Measurements from ENCODE around the gene EIF5.
A peak's percentile ranks its signal among the peaks of the same experiment; 100 is the strongest.
"Not testable (repeated sequence)": the region's sequence is repeated elsewhere in the genome, so short reads cannot be mapped to it uniquely, and the experiment has no call there.

Gene EIF5

DNA sequence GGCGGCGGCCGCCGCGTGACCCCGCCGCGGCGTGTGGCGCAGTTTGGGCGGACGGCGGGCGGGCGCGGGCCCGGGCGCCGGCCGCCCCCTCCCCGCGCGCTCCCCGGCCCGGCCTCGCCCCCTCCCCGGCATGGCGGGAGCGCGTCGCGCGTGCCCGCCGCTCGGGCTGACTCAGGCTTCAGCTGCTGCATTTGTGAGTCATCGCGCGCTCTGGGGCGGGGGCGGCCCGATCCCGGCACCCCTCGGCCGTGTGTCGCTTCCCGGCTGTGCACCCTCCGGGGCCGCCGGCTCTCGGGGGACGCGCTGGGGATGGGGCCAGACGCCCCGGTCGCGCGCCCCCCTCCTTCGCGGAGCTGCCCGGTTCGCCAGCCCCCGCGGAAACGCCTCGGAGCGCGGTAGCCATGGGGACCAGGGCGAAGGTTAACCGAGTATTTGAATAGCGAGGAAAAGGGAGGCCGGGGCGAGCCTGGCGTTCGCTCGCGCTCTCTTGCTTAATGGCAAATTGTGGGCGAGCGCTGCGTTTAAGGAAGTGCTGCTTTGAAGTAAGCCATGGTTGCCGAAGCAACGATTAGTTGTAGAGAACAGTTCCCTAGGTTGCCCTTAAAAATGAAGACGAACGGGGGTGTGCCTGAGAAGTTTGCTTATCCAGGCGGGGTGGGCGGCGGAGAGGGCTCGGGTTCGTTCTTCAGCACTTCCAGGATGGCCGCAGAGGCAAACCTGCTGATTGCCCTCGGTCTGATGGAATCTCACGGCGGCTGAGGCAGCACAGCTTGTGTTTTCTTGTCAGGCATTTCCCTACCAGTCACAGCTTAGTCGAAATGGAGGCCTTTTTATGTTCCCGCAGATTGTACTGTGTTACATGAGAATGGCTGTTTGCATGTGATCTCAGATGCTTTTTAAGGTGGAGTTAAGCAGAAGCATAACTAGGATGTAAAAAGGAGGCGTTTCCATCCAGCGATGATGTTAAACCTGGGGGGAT, 896 bp downstream of the EIF5 start:
- peak; percentile 45 to 74 for DNase-seq (ENCODE audit: low read depth in 1 of 2, low spot score in 1 of 2)

DNA sequence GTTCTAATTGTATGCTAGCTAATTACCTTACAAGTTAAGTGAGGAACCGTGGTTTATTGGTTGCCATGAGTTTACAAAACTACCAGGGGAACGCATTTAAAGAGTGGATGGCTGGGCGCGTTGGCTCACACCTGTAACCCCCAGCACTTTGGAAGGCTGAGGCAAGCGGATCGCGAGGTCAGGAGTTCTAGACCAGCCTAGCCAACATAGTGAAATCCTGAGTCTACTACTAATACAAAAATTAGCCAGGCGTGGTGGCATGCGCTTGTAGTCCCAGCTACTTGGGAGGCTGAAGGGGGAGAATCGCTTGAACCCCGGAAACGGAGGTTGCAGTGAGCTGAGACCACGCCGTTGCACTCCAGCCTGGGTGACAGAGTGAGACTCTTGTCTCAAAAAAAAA, 2.2 kb downstream of the EIF5 start:
- no peak for DNase-seq (ENCODE audit: low read depth in 1 of 2, low spot score in 1 of 2)

DNA sequence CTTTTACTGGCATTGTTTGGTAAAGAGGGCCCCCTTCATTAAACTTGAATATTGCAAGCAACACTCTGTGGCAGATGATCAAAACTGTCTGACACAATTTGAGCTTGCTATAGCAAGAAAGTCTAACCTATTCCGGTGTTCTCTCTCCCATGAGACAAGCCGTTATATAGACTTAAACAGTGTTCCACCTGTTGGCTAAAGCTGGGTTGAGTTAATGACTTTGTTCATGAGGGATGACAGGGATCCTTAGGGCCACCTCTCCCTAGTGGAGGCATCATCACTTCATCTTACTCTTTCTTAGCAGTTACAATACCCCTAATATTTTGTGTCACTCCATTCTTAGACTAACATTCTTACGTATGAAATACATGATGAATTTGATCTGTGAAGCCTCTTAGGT, 3.8 kb downstream of the EIF5 start:
- DNase-seq (ENCODE audit: low read depth in 1 of 2, low spot score in 1 of 2), result no peak

DNA sequence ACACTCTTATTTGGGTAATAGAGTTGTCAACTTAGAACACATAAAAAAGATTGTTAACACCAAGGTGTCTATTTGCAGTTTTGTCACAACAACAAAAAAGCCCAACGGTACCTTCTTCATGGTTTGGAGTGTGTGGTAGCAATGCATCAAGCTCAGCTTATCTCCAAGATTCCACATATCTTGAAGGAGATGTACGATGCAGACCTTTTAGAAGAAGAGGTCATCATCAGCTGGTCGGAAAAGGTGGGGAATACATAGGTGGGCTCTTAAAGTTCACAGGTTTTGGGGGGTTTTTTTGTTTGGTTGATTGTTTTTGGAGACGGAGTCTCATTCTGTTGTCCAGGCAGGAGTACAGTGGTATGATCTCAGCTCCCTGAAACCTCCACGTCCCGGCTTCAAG, 5.5 kb downstream of the EIF5 start:
- DNase-seq (ENCODE audit: low read depth in 1 of 2, low spot score in 1 of 2), result no peak

DNA sequence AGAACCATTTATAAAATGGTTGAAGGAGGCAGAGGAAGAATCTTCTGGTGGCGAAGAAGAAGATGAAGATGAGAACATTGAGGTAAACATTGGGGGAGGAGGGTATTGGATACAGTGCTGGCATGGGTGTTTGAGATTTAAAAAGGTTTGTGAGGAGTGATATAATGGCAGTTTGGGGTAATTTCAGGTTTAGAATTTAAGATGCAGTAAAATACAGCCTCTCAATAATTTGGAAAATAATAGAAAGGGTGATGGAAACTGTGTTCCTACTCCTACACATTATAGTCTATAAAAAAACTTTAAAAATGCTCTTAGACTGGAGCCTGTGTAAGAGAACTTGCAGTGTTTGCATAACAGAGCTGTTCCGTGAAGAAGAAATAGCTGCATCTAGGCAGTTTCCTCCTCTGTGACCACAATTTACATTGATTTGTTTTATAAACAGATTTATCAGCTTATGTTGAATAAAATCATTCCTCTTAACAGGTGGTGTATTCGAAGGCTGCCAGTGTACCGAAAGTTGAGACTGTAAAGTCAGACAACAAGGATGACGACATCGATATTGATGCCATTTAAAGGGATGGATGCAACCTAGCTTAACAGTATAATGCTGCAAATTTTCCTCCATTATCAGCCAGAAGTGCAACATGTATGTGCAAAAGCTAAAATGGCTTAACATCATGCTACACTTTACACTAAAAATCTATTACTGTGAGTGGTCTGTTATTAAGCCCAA, 6.6 kb downstream of the EIF5 start:
- DNase-seq (ENCODE audit: low read depth in 1 of 2, low spot score in 1 of 2), result no peak

DNA sequence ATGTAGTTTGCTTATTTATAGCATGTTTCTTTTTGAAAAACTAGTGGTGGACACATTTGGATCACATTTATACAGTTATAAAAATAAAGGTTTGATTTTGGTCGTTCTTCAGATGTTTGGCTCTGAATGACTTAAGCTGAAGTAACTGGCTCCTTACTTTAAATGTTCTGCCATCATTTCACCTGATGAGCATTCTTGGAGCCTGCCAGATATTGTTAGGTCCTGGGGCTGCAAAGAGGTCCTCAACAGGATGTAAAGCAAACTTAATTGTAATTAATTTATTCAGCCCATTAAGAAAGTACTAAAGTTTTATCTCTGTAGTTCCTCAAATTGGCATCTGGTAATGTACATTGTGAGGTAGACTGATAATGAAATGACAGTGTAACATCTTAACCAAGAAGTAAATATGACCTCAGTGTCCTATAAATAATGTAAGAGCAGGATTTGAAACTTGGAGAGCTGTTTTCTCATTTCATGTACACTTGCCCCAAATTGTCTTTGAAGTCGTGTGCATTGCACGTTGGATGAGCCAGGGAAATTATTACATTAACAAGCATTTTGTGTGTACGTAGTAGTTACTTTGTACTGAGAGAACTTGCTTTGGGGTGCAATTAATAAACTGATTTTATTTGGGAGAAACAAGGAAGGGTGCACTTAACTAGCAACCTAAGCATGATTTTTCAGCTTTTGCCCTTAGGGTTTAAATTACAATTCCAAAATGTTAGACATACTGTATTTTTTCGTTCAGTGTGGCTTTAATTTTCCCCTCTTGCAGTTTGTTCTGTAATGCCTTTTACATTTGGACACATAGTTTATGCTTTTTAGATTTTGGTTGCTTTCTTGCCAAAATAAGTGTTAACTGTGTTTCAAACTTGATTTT, 7.5 kb downstream of the EIF5 start:
- DNase-seq (ENCODE audit: low read depth in 1 of 2, low spot score in 1 of 2), result no peak

DNA sequence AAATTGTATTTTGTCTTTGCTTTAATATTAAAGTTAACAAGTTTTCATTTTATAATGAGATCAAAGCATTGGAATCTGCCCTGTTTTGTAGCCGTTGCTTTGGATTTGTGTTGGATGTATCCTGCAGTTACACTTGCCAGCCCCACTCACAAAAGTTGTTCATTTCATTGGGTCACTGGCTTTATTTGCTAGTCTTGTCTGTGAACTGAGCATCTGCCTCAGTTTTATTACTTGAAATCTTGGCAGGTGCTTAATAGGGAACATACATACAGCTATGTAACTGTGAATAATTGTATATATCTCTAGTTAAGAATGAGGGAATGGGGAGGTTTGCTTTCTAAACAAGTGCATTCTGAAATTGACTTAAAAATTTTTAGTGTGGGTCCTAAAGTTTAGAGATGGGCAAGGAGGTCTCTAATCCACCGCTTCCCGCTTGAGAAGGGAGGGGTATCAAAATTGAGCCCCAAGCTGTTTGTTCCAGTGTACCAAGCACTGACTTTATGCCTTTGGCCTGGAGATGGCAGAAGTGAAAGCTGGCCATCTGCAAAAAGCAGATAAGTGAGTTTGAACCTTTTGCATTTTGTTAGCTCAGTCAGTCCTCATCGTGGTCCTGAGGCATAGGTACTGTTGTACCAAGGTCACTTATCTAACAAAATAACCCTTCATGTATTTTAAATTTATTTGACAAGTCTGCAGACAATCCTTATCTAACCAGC, 9.3 kb downstream of the EIF5 start:
- DNase-seq (ENCODE audit: low read depth in 1 of 2, low spot score in 1 of 2), result no peak

DNA sequence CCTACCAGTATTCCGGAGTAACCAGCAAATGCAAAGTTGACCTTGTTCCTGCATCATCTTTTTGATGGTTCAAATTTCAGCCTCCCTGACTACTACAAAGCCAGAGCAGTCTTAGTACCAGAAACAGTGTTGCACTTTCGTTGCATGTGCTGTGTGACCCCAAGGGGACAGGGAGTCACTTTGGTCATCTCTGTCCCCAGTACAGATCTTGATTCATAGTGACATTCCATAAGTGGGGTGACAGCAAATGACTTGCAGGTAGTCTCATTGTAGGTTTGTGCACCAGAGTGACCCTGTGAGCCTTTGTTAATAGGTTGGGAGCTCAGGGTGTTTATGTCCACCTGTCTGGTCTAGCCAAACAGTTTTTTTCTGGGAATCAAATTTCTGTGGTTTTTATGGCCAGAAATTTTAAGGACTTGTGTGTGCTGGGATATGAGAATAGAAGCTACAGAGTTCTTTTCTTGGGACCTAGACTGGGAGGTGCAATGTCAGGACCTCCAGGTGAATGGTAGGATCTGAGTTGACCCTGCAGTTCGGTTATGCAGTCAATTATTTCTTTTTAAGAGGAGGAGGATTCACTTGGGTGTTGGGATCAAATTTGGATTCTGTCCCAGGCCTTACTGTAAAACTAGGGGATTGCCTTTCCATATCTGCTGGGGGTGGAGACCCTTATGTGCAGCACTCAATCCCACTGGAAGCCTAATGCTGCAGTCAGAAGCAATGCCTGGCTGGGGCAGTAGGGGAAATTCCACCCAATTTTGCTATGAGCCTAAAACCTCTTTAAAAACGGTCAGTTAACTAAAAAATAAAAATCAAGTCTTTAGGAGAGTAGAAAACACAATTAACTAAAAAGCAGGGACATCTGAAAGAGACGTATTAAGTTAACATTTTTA, 10.1 kb downstream of the EIF5 start:
- no peak for DNase-seq (ENCODE audit: low read depth in 1 of 2, low spot score in 1 of 2)

DNA sequence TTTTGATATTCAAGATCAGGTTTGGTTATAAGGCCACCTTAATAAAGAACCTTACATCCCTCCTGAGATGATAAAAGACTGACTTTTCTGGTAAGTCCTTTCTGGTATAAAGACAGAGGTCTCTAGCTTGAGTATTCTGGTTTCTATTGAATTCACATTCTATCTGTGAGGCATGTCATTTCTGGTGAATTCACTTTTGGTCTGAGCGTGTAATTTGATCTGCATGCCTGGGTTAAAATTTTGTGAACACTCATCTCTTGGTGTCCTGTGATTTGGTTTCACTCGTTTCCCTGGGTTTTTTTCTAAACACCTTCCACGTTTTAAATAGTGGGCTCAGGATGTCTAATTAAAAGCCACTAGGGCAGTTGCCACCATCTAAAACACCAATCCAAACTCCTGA, 12.2 kb downstream of the EIF5 start:
- DNase-seq (ENCODE audit: low read depth in 1 of 2, low spot score in 1 of 2), result no peak

DNA sequence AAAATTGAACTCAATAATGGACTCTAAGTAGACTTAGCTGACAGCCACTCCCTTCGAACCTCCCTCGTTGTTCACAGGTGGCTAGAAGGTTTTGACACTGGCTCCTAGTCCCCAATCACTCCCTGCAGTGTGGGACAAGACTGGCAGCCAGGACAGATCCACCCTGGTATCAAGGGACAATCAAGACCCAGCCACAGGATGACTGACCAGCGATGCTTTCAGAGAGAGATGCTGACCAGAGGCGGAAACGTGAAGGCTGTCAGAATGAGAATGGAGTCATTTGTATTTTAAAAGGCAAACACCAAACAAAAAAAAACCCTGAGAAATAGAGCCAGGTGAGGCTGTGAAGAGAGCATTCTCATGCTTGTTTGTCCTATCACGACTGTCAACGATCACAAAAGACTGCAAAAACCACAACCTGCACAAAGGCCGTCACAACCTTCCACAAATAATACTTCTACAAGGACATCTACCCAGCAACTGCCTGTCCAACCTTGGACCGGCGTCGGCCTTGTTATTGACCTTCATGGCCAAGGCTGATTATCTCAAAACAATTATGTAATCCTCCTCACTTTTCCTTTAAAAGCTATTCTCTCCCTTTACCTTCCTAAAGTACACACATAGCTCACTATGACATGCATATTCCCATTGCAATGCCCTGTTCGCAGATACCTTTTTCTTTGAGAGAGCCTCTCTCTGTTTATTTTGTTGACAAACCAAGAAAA, 13.2 kb downstream of the EIF5 start:
- DNase-seq (ENCODE audit: low read depth in 1 of 2, low spot score in 1 of 2), result no peak

DNA sequence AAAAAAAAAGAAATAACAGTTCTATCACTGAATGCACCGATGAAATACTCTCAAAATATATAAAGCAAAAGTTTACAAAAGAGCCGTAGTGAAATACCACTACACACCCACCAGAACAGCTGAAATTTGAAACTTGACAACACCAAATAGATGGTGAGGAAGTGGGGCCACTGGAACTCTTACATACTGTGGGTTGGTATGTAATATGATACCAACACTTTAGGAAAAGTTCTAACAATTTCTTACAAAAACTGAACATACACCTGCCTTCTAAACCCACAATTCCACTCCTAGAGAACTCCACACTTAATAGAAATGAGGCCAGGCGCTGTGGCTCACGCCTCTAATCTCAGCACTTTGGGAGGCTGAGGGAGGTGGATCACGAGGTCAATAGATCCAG, 14.1 kb downstream of the EIF5 start:
- DNase-seq (ENCODE audit: low read depth in 1 of 2, low spot score in 1 of 2), result no peak

DNA sequence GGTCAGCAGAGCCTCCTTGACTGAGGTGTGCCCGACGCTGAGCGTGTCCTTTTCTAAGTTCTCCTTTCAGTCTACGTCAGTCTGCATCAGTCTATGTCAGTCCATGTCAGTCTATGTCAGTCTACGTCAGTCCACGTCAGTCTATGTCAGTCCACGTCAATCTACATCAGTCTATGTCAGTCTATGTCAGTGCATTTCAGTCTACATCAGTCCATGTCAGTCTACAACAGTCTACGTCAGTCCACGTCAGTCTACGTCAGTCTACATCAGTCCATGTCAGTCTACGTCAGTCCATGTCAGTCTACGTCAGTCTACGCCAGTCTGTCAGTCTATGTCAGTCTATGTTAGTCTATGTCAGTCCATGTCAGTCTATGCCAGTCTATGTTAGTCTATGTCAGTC, 15.9 kb downstream of the EIF5 start:
- no peak for DNase-seq (ENCODE audit: low read depth in 1 of 2, low spot score in 1 of 2)

DNA sequence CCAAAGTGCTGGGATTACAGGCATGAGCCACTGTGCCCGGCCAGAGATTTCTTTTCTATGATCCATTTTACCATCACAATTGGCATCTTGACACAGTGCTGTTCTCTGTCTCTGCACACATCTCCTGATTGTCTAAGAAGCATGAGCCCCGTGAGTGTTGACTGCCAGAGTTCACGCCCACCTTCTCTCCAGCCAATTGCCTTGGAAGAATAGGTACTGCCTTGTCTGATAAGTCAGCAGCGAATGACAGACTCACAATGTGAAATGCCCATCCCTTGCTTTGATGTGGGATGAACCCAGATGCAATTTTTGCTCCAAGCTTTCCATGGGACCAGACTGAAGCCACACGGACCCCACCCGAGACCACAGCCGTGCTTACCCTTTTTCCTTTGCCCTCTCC, 19.3 kb downstream of the EIF5 start:
- no peak for DNase-seq (ENCODE audit: low read depth in 1 of 2, low spot score in 1 of 2)

DNA sequence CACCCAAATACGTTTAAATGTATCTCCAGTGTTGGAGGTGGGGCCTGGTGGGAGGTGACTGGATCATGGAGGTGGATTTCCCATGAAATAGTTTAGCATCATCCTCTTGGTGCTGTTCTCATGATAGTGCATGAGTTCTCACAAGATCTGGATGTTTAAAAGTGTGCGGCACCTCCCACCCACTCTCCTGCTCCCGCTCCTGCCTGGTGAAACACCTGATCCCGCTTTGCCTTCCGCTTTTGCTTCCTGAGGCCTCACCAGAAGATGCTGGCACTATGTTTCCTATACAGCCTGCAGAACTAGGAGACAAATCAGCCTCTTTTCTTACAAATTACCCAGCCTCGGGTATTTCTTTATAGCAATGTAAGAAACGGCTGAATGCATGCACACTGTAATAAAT, 20.1 kb downstream of the EIF5 start:
- no peak for DNase-seq (ENCODE audit: low read depth in 1 of 2, low spot score in 1 of 2)

DNA sequence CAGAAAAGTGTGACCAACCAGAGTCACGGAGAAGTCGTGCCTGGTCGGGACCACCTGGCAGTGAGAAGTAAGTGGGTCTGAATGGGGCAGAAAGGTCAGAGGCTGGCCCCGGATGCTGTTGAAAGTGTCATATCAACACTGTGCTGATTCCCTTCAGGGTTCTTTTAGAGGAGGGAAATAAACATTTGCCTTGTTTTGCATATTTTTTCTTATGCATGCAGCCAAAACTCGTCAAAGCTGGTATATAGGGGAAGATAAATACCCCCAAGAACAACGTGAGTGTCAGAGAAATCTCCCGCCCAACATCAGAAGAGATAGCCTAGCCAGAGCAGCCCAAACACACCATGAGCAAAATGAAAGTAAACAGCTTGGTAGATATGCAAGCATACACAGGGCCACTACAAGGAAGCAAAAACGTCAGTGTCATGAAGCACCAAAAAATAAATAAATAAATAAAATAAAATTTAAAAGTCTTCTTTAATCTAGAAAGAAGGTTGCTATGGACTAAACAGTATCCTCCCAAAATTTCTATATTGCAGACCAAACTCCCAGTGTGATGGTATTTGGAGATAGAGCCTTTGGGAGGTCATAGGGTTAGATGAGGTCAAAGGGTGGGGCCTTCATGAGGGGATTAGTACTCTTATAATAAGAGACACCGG, 22.1 kb downstream of the EIF5 start:
- DNase-seq (ENCODE audit: low read depth in 1 of 2, low spot score in 1 of 2), result no peak

DNA sequence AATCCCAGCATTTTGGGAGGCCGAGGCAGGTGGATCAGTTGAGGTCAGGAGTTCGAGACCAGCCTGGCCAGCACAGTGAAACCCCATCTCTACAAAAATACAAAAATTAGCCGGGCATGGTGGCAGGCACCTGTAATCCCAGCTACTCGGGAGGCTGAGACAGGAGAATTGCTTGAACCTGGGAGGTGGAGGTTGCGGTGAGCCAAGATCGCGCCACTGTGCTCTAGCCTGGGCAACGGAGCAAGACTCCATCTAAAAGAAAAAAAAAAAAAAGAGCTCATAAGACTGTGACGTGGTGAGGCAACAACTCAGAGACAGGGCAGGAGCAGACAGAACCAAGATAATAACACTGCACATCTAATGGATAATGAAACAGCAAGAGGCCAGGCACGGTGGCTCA, 23.5 kb downstream of the EIF5 start:
- not testable (repeated sequence) for DNase-seq (ENCODE audit: low read depth in 1 of 2, low spot score in 1 of 2)

DNA sequence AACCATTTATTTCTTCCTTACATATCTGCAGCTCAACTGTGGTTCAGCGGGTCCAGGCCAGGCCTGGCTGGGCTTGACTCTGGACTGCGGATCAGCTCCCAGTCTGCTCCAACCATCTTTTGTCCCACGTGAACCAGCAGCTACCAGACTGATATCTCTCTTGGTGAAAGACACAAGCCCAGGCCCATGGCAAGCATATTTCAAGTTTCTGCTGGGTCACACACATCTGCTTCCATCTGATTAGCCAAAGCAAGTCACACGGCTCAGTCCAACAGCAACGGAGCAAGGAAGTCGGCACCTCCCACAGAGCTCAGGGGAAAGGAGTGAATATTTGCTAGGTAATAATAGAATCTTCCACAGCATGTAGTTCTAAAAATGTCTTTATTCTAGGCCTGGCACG, 26.5 kb downstream of the EIF5 start:
- DNase-seq (ENCODE audit: low read depth in 1 of 2, low spot score in 1 of 2), result no peak

DNA sequence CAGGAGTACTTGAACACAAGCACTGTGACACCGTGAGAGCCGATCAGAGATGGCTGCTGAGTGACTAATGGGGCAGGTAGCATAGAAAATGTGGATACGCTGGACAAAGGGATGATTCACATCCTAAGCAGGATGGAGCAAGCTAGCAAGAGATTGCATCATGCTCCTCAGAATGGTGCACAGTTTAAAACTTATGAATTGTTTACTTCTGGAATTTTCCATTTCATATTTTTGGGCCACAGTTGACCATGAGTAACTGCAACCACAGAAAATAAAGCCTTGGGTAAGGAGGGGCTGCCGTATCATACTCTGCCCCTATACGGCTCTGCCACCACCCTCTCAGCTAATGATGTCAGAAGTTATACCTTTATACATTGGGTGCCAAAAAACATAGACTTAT, 27.8 kb downstream of the EIF5 start:
- DNase-seq (ENCODE audit: low read depth in 1 of 2, low spot score in 1 of 2), result no peak

DNA sequence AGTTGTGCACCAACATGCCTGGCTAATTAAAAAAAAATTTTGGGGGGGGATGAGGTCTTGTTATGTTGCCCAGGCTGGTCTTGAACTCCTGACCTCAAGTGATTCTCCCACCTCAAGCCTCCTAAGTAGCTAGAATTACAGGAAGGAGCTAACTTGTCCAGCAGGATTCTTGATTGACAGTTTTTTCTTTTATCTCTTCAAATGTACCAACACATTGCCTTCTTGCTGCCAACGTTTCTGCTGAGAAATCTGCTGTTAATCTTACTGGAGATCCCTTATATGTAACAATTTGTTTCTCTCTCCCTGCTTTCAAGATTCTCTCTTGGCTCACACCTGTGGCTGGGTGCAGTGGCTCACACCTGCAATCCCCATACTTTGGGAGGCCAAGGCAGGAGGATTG, 28.7 kb downstream of the EIF5 start:
- no peak for DNase-seq (ENCODE audit: low read depth in 1 of 2, low spot score in 1 of 2)
